ENCODE data around the gene SVOP. TPM values are rescaled to one million over a fixed set of nuclear protein-coding genes. Genes with fewer than 3 reads are reported as not detected.
"Not testable (repeated sequence)": the region's sequence is repeated elsewhere in the genome, so short reads cannot be mapped to it uniquely, and the experiment has no call there.

The SVOP gene
- total and polyA plus RNA-seq, 2 donors (not counting 1 experiment from before 2014, with no cell fraction given), result not detected

DNA sequence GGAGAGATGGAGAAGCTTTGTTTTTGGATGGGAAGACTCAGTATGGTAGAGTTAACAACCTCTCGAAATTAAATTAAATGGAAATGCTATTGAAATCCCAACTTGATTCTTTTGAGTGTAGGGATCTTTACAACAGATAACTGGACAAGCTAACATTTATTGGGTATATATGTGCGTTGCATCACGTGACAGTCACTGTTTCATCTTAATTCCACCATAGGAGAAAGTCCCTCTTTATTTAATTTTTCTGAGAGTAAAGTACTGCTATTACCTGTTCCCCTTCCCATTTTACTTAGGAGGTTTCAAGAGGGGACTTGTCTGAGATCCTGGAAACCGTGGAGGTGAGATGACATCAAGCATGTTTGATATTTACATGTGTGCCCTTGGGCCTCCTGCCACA, 152.1 kb downstream of the SVOP start:
- DNase-seq, result no peak
- Histone ChIP-seq H4K20me1 (ENCODE audit: control insufficient read depth, insufficient read depth, low read length, poor library complexity, severe bottlenecking) (no peaks in the 10 kb centered on the region), H3K27me3 (replicated peaks in 1 of 4; ENCODE audit: control extremely low read depth in 1 of 4, control insufficient read depth in 3 of 4, insufficient read depth in 4 of 4, low read length in 3 of 4) (no peaks in the 10 kb centered on the region), H3K27ac (ENCODE audit: low read length in 2 of 2) (no peak overlapping the region), H3K4me2 (replicated peaks; ENCODE audit: low read depth, low read length, poor library complexity, severe bottlenecking) (no peak overlapping the region), H3K9me3 (ENCODE audit: control extremely low read depth in 1 of 3, control insufficient read depth in 2 of 3, insufficient read depth in 1 of 3, low read length in 2 of 3) (no peaks in the 10 kb centered on the region), H3K79me2 (ENCODE audit: control insufficient read depth, insufficient read depth, low read length) (no peaks in the 10 kb centered on the region), H3K4me3 (ENCODE audit: control extremely low read depth in 1 of 5, extremely low read depth in 1 of 5, insufficient read depth in 1 of 5, low read depth in 2 of 5, low read length in 4 of 5) (no peak overlapping the region), H2AFZ (ENCODE audit: insufficient read depth, low read depth, low read length, poor library complexity, severe bottlenecking) (no peak overlapping the region), H3K36me3 (replicated peaks in 1 of 2; ENCODE audit: control extremely low read depth in 1 of 2, control insufficient read depth in 1 of 2, extremely low read depth in 1 of 2, insufficient read depth in 2 of 2, low read length in 1 of 2) (no peaks in the 10 kb centered on the region), H3K9ac (ENCODE audit: low read length) (no peak overlapping the region), H3K4me1 (ENCODE audit: control insufficient read depth in 2 of 2, insufficient read depth in 2 of 2, low read length in 2 of 2) (no peaks in the 10 kb centered on the region)
- Mint-ChIP-seq H3K4me3 (no peak overlapping the region), H3K27me3 (no peaks in the 10 kb centered on the region), H3K27ac (no peak overlapping the region), H3K9me3 (ENCODE audit: insufficient read depth) (no peaks in the 10 kb centered on the region), H3K4me1 (no peaks in the 10 kb centered on the region)
- ChIA-PET POLR2A (no interaction called here), CTCF (interaction anchor here (0.6 to 0.9 kb wide), 3 partner anchors 16 to 50 kb away, joined by 3 to 4 read pairs (median 3); no protein-coding TSS in a partner anchor)
- 100% methylated on average over 1 of the region's 4 CpGs for WGBS (ENCODE audit: insufficient coverage)
- TF ChIP-seq, protein P1, sequence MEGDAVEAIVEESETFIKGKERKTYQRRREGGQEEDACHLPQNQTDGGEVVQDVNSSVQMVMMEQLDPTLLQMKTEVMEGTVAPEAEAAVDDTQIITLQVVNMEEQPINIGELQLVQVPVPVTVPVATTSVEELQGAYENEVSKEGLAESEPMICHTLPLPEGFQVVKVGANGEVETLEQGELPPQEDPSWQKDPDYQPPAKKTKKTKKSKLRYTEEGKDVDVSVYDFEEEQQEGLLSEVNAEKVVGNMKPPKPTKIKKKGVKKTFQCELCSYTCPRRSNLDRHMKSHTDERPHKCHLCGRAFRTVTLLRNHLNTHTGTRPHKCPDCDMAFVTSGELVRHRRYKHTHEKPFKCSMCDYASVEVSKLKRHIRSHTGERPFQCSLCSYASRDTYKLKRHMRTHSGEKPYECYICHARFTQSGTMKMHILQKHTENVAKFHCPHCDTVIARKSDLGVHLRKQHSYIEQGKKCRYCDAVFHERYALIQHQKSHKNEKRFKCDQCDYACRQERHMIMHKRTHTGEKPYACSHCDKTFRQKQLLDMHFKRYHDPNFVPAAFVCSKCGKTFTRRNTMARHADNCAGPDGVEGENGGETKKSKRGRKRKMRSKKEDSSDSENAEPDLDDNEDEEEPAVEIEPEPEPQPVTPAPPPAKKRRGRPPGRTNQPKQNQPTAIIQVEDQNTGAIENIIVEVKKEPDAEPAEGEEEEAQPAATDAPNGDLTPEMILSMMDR (IDR thresholded peaks at IDR 0.05), result no peak
- no peak for TF ChIP-seq EZH2 (IDR thresholded peaks at IDR 0.05; ENCODE audit: borderline replicate concordance, insufficient read depth, low read depth, low read length, poor library complexity, severe bottlenecking)
- intact Hi-C loops (cut with micrococcal nuclease), result no loop called here
- ATAC-seq (ENCODE audit: low read depth), result no peak

- POLR2A ChIA-PET, result not testable (repeated sequence)
Observed at GRCh38 chr12:108866083-108866482, 154.8 kb downstream of the SVOP start.

More at GRCh38 chr12:108866083-108866482, 154.8 kb downstream of the SVOP start:
- H3K27me3 ChIP-seq (replicated peaks in 1 of 4; ENCODE audit: control extremely low read depth in 1 of 4, control insufficient read depth in 3 of 4, insufficient read depth in 4 of 4, low read length in 3 of 4); H3K79me2 ChIP-seq (ENCODE audit: control insufficient read depth, insufficient read depth, low read length); DNase-seq; H3K9me3 Mint-ChIP-seq (ENCODE audit: insufficient read depth); H3K36me3 ChIP-seq (replicated peaks in 1 of 2; ENCODE audit: control extremely low read depth in 1 of 2, control insufficient read depth in 1 of 2, extremely low read depth in 1 of 2, insufficient read depth in 2 of 2, low read length in 1 of 2); H4K20me1 ChIP-seq (ENCODE audit: control insufficient read depth, insufficient read depth, low read length, poor library complexity, severe bottlenecking); H3K9ac ChIP-seq (ENCODE audit: low read length); intact Hi-C loops (cut with micrococcal nuclease); H3K9me3 ChIP-seq (ENCODE audit: control extremely low read depth in 1 of 3, control insufficient read depth in 2 of 3, insufficient read depth in 1 of 3, low read length in 2 of 3); H3K27ac Mint-ChIP-seq; H3K27me3 Mint-ChIP-seq; H3K4me2 ChIP-seq (replicated peaks; ENCODE audit: low read depth, low read length, poor library complexity, severe bottlenecking); ATAC-seq (ENCODE audit: low read depth); H3K4me3 Mint-ChIP-seq; H3K4me3 ChIP-seq (ENCODE audit: control extremely low read depth in 1 of 5, extremely low read depth in 1 of 5, insufficient read depth in 1 of 5, low read depth in 2 of 5, low read length in 4 of 5); H2AFZ ChIP-seq (ENCODE audit: insufficient read depth, low read depth, low read length, poor library complexity, severe bottlenecking); H3K27ac ChIP-seq (ENCODE audit: low read length in 2 of 2): not testable (repeated sequence)
- H3K4me1 Mint-ChIP-seq, result peaks cover 14% of the 10 kb centered on the region
- CTCF ChIA-PET, result interaction anchor here (0.6 to 2.3 kb wide), 3 partner anchors 9 to 111 kb away, joined by 3 to 5 read pairs (median 3); partner anchors contain the start of gene SSH1
- H3K4me1 ChIP-seq (ENCODE audit: control insufficient read depth in 2 of 2, insufficient read depth in 2 of 2, low read length in 2 of 2), result peaks cover 7 to 13% of the 10 kb centered on the region in 2 donors
- WGBS (ENCODE audit: insufficient coverage), result 87% methylated on average over 9 of the region's 10 CpGs

Data from B cell (primary cell).